HCT116 (cell line): ENCODE data around the gene CALHM1. TPM values are rescaled to one million over a fixed set of nuclear protein-coding genes. Genes with fewer than 3 reads are reported as not detected.

Source experiments
- ATAC-seq: fragments of 200-7000 bp; cut with Tn5 transposase; 2 replicates; pipeline ENCODE4 v1.9.1; 2020; ENCODE audit warnings: mild to moderate bottlenecking, moderate library complexity
- BruUV-seq: library from RNA; stranded (reverse); fragments of 400-500 nt; replicated peaks from 2 replicates; lab custom pipeline; 2021; lab: Mats Ljungman, UMichigan
- CTCF ChIA-PET: fragments of 300-600 bp; sonication (Branson Sonifier 250); formaldehyde crosslinking; loops from one replicate; lab custom pipeline; 2021; ENCODE audit warnings: antibody characterized with exemption; lab: Charles Lee
- POLR2A ChIA-PET: fragments of 300-600, 350-600 bp; sonication (Branson Sonifier 250); formaldehyde crosslinking; loops from one replicate; lab custom pipeline; 2021; ENCODE audit warnings: antibody characterized with exemption; lab: Charles Lee
- RAD21 ChIA-PET, 2 experiments: fragments of 300-600 bp; sonication (Branson Sonifier 250); formaldehyde crosslinking; loops; one replicate each; lab custom pipeline; 2023; ENCODE audit warnings: low total read pairs in 2 of 2; ENCODE audit not compliant: uncharacterized antibody in 2 of 2, unreplicated experiment in 2 of 2, low non-redundant PET in 1 of 2; lab: Charles Lee
- DNase-seq: peaks from one replicate; pipeline ENCODE4 v3.0.0-alpha.2; 2010; ENCODE audit warnings: low read depth, low spot score
- H2AFZ ChIP-seq: fragments of 200-600 bp; shearing (Covaris generic), sonication (generic); 2 replicates; pipeline ENCODE4 v1.6.1; 2017; ENCODE audit warnings: low read depth, mixed run types, mixed read lengths, antibody characterized with exemption, low read length; ENCODE audit not compliant: poor library complexity, severe bottlenecking
- H3K27ac ChIP-seq: 2 replicates; pipeline ENCODE4 v1.5.1; 2012; ENCODE audit warnings: low read depth, low read length
- H3K27me3 ChIP-seq: fragments of 200-600 bp; sonication (generic); 2 replicates; pipeline ENCODE4 v1.6.1; 2016; ENCODE audit warnings: mixed run types, low read length, mixed read lengths; ENCODE audit not compliant: insufficient read depth
- H3K36me3 ChIP-seq, 2 experiments: fragments of 200-500 bp in 1 of 2; fragments of 200-600 bp in 1 of 2; sonication (Bioruptor generic) in 1 of 2; sonication (generic) in 1 of 2; 2 replicates each; pipeline versions ENCODE4 v1.5.1 to v1.6.1; 2014 to 2016; ENCODE audit warnings: low read length in 2 of 2, inconsistent platforms in 1 of 2, mixed read lengths in 1 of 2, mixed run types in 1 of 2; ENCODE audit not compliant: insufficient read depth in 2 of 2, control insufficient read depth in 1 of 2
- H3K4me1 ChIP-seq, 2 experiments: fragments of 200-600 bp in 1 of 2; sonication (generic) in 1 of 2; 2 replicates each; pipeline versions ENCODE4 v1.5.1 to v1.6.1; 2012 to 2017; ENCODE audit warnings: low read length in 2 of 2, inconsistent platforms in 1 of 2, mild to moderate bottlenecking in 1 of 2, mixed read lengths in 1 of 2, mixed run types in 1 of 2, moderate library complexity in 1 of 2; ENCODE audit not compliant: insufficient read depth in 2 of 2, control insufficient read depth in 1 of 2
- H3K4me2 ChIP-seq: fragments of 200-600 bp; sonication (generic); 2 replicates; pipeline ENCODE4 v1.6.1; 2017; ENCODE audit warnings: mixed run types, low read length, mixed read lengths
- H3K4me3 ChIP-seq, 2 experiments: fragments of 200-600 bp in 1 of 2; sonication (generic) in 1 of 2; replicated peaks in 1 of 2; 2 replicates each; pipeline ENCODE4 v1.5.1; 2011 to 2016; ENCODE audit warnings: low read length in 2 of 2, control low read depth in 1 of 2, low read depth in 1 of 2, mild to moderate bottlenecking in 1 of 2, mixed read lengths in 1 of 2, mixed run types in 1 of 2
- H3K79me2 ChIP-seq: fragments of 200-600 bp; sonication (generic); 2 replicates; pipeline ENCODE4 v1.6.1; 2017; ENCODE audit warnings: mild to moderate bottlenecking, mixed run types, low read length, moderate library complexity, mixed read lengths; ENCODE audit not compliant: insufficient read depth
- H3K9ac ChIP-seq: fragments of 200-600 bp; sonication (generic); 2 replicates; pipeline ENCODE4 v1.6.1; 2016; ENCODE audit warnings: low read length, mixed read lengths
- H3K9me2 ChIP-seq: fragments of 200-600 bp; sonication (generic), shearing (Covaris generic); 2 replicates; pipeline ENCODE4 v1.6.1; 2017; ENCODE audit warnings: mixed run types, mild to moderate bottlenecking, moderate library complexity; ENCODE audit not compliant: insufficient read depth
- H3K9me3 ChIP-seq, 2 experiments: fragments of 200-500 bp in 1 of 2; fragments of 200-600 bp in 1 of 2; sonication (Bioruptor generic) in 1 of 2; sonication (generic) in 1 of 2; 2 replicates each; pipeline ENCODE4 v1.6.1; 2014 to 2017; ENCODE audit warnings: low read length in 2 of 2, mixed read lengths in 2 of 2, inconsistent platforms in 1 of 2, low read depth in 1 of 2, mild to moderate bottlenecking in 1 of 2, mixed run types in 1 of 2, moderate library complexity in 1 of 2; ENCODE audit not compliant: control insufficient read depth in 1 of 2, insufficient read depth in 1 of 2
- H4K20me1 ChIP-seq: fragments of 200-600 bp; sonication (generic), shearing (Covaris generic); 2 replicates; pipeline ENCODE4 v1.6.1; 2017; ENCODE audit warnings: mixed run types, mild to moderate bottlenecking, moderate library complexity; ENCODE audit not compliant: insufficient read depth
- CBX3 ChIP-seq: IDR thresholded peaks from 2 replicates; pipeline ENCODE4 v1.6.1; 2012; ENCODE audit warnings: low read depth
- CEBPB ChIP-seq: IDR thresholded peaks from 2 replicates; pipeline ENCODE4 v1.6.1; 2012; ENCODE audit warnings: low read depth
- EGR1 ChIP-seq: IDR thresholded peaks from 2 replicates; pipeline ENCODE4 v1.6.1; 2012; ENCODE audit warnings: low read depth
- EZH2 ChIP-seq: fragments of 200-600 bp; sonication (generic); IDR thresholded peaks from 2 replicates; pipeline ENCODE4 v1.6.1; 2017; ENCODE audit warnings: antibody characterized with exemption, mixed run types
- EZH2phosphoT487 ChIP-seq: fragments of 200-600 bp; IDR thresholded peaks from 2 replicates; pipeline ENCODE4 v1.6.1; 2018; ENCODE audit warnings: antibody characterized with exemption, borderline replicate concordance
- FOSL1 ChIP-seq: IDR thresholded peaks from 2 replicates; pipeline ENCODE4 v1.6.1; 2012; ENCODE audit warnings: low read depth
- JUND ChIP-seq: IDR thresholded peaks from 2 replicates; pipeline ENCODE4 v1.6.1; 2012
- POLR2A ChIP-seq: IDR thresholded peaks from 2 replicates; pipeline ENCODE4 v1.7.0; 2011; ENCODE audit warnings: borderline replicate concordance; ENCODE audit not compliant: insufficient read depth, insufficient read length; ENCODE audit errors: extremely low read depth
- POLR2AphosphoS5 ChIP-seq: IDR thresholded peaks from 2 replicates; pipeline ENCODE4 v1.6.1; 2011; ENCODE audit warnings: mild to moderate bottlenecking, low read depth, low read length, moderate library complexity
- SIN3A ChIP-seq: IDR thresholded peaks from 2 replicates; pipeline ENCODE4 v1.6.1; 2012; ENCODE audit warnings: low read depth
- SP1 ChIP-seq: IDR thresholded peaks from 2 replicates; pipeline ENCODE4 v1.6.1; 2012; ENCODE audit warnings: low read depth
- SRF ChIP-seq: IDR thresholded peaks from 2 replicates; pipeline ENCODE4 v1.6.1; 2012; ENCODE audit warnings: low read depth
- TCF7L2 ChIP-seq: IDR thresholded peaks from 2 replicates; pipeline ENCODE4 v1.7.0; 2011; ENCODE audit warnings: borderline replicate concordance, inconsistent platforms; ENCODE audit not compliant: insufficient read depth, insufficient read length; ENCODE audit errors: extremely low read depth
- intact Hi-C: fragments of 100-400 bp; cut with micrococcal nuclease; formaldehyde crosslinking; loops from 2 replicates; pipeline ENCODE4 v1.10.0; 2022
- total RNA-seq: library from RNA; stranded (reverse); gene quantifications from one replicate; pipeline ENCODE4 v1.2.1, GENCODE V29; 2021; ENCODE audit not compliant: unreplicated experiment
- TF ChIP-seq, protein P1 (sequence below), 3 experiments: fragments of 200-600 bp in 1 of 3; sonication (generic) in 1 of 3; IDR thresholded peaks in 2 of 3; conservative IDR thresholded peaks in 1 of 3; 2 replicates each; pipeline ENCODE4 v1.5.1; 2012 to 2017; ENCODE audit warnings: low read depth in 2 of 3, low read length in 2 of 3, antibody characterized with exemption in 1 of 3, borderline replicate concordance in 1 of 3, control low read depth in 1 of 3, mild to moderate bottlenecking in 1 of 3, mixed read lengths in 1 of 3, mixed run types in 1 of 3, moderate library complexity in 1 of 3; ENCODE audit not compliant: insufficient read depth in 1 of 3
- TF ChIP-seq, protein P2 (sequence below): IDR thresholded peaks from 2 replicates; pipeline ENCODE4 v1.6.1; 2011; ENCODE audit warnings: mild to moderate bottlenecking, low read length, moderate library complexity; ENCODE audit not compliant: insufficient replicate concordance; ENCODE audit errors: extremely low read depth
- TF ChIP-seq, protein P3 (sequence below): IDR thresholded peaks from 2 replicates; pipeline ENCODE4 v1.6.1; 2012; ENCODE audit warnings: low read depth
- TF ChIP-seq, protein P4 (sequence below): IDR thresholded peaks from 2 replicates; pipeline ENCODE4 v1.6.1; 2012

CALHM1 gene
- total RNA-seq, 1 experiment from 2014 or later: not detected

DNA sequence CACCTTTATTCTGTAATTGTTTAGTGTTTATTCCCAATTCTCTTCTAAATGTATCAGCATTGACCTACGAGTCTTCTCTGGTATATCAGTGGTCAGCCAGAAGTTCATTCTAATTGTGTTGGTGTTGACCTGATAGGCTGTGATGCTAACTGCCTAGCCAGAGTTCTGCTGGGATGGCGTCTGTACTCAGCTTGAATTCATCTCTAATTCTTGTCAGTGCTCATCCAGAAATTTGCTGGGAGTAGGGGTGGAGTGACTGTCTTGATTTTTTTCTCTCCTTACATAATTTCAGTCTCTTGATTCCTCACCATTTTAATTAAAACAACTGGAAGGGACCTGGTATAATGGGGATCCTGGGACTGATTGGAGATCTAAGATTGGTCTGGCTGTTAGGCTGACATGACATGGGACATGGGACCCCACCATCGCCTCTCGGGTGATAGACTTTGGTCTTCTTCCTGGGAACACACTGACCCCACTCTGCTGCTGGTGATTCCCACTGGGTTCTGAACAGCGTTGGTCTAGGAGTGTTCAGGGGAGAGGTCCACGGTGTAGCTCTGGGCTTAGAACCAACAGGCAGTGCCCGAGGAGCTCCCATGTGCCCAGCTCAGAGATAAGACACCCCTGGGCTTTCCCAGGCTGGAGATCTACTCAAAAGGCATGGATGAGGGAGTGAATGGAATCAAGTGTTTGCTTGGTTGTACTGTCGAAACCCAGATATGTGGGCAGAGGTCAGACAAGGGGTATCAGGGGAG, 38.6 kb upstream of the CALHM1 start:
- Histone ChIP-seq H2AFZ (no peak overlapping the region), H3K9me3 (no peaks in the 10 kb centered on the region), H3K9ac (no peak overlapping the region), H3K36me3 (no peaks in the 10 kb centered on the region), H3K27ac (no peak overlapping the region), H3K4me2 (no peak overlapping the region), H3K4me3 (no peak overlapping the region), H3K4me1 (peaks cover 6 to 8% of the 10 kb centered on the region in 2 experiments), H3K27me3 (no peaks in the 10 kb centered on the region), H4K20me1 (no peaks in the 10 kb centered on the region), H3K9me2 (no peaks in the 10 kb centered on the region), H3K79me2 (no peaks in the 10 kb centered on the region)
- no TSS peak for BruUV-seq
- ChIA-PET CTCF (interaction anchor here (2.0 kb wide), 1 partner anchor 11 kb away, joined by 7 read pairs; no protein-coding TSS in a partner anchor), POLR2A (no interaction called here), RAD21 (no interaction called here)
- ATAC-seq (no peak), DNase-seq (no peak)
- no peak for TF ChIP-seq FOSL1
- TF ChIP-seq TCF7L2: no peak
- TF ChIP-seq, protein P1, sequence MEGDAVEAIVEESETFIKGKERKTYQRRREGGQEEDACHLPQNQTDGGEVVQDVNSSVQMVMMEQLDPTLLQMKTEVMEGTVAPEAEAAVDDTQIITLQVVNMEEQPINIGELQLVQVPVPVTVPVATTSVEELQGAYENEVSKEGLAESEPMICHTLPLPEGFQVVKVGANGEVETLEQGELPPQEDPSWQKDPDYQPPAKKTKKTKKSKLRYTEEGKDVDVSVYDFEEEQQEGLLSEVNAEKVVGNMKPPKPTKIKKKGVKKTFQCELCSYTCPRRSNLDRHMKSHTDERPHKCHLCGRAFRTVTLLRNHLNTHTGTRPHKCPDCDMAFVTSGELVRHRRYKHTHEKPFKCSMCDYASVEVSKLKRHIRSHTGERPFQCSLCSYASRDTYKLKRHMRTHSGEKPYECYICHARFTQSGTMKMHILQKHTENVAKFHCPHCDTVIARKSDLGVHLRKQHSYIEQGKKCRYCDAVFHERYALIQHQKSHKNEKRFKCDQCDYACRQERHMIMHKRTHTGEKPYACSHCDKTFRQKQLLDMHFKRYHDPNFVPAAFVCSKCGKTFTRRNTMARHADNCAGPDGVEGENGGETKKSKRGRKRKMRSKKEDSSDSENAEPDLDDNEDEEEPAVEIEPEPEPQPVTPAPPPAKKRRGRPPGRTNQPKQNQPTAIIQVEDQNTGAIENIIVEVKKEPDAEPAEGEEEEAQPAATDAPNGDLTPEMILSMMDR (IDR thresholded peaks at IDR 0.05 in 2 of 3, conservative IDR thresholded peaks at IDR 0.05 in 1 of 3; ENCODE audit: borderline replicate concordance in 1 of 3, insufficient read depth in 1 of 3, low read depth in 2 of 3, low read length in 2 of 3): no peak
- TF ChIP-seq SP1: no peak
- TF ChIP-seq SRF: no peak
- no peak for TF ChIP-seq SIN3A
- TF ChIP-seq CBX3: no peak
- no peak for TF ChIP-seq JUND
- TF ChIP-seq, protein P2, sequence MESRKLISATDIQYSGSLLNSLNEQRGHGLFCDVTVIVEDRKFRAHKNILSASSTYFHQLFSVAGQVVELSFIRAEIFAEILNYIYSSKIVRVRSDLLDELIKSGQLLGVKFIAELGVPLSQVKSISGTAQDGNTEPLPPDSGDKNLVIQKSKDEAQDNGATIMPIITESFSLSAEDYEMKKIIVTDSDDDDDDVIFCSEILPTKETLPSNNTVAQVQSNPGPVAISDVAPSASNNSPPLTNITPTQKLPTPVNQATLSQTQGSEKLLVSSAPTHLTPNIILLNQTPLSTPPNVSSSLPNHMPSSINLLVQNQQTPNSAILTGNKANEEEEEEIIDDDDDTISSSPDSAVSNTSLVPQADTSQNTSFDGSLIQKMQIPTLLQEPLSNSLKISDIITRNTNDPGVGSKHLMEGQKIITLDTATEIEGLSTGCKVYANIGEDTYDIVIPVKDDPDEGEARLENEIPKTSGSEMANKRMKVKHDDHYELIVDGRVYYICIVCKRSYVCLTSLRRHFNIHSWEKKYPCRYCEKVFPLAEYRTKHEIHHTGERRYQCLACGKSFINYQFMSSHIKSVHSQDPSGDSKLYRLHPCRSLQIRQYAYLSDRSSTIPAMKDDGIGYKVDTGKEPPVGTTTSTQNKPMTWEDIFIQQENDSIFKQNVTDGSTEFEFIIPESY: no peak
- TF ChIP-seq EGR1: no peak
- TF ChIP-seq POLR2A: no peak
- TF ChIP-seq, protein P3, sequence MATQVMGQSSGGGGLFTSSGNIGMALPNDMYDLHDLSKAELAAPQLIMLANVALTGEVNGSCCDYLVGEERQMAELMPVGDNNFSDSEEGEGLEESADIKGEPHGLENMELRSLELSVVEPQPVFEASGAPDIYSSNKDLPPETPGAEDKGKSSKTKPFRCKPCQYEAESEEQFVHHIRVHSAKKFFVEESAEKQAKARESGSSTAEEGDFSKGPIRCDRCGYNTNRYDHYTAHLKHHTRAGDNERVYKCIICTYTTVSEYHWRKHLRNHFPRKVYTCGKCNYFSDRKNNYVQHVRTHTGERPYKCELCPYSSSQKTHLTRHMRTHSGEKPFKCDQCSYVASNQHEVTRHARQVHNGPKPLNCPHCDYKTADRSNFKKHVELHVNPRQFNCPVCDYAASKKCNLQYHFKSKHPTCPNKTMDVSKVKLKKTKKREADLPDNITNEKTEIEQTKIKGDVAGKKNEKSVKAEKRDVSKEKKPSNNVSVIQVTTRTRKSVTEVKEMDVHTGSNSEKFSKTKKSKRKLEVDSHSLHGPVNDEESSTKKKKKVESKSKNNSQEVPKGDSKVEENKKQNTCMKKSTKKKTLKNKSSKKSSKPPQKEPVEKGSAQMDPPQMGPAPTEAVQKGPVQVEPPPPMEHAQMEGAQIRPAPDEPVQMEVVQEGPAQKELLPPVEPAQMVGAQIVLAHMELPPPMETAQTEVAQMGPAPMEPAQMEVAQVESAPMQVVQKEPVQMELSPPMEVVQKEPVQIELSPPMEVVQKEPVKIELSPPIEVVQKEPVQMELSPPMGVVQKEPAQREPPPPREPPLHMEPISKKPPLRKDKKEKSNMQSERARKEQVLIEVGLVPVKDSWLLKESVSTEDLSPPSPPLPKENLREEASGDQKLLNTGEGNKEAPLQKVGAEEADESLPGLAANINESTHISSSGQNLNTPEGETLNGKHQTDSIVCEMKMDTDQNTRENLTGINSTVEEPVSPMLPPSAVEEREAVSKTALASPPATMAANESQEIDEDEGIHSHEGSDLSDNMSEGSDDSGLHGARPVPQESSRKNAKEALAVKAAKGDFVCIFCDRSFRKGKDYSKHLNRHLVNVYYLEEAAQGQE: no peak
- TF ChIP-seq, protein P4, sequence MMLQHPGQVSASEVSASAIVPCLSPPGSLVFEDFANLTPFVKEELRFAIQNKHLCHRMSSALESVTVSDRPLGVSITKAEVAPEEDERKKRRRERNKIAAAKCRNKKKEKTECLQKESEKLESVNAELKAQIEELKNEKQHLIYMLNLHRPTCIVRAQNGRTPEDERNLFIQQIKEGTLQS: no peak
- no peak for TF ChIP-seq EZH2phosphoT487
- no peak for TF ChIP-seq CEBPB
- no peak for TF ChIP-seq EZH2
- TF ChIP-seq POLR2AphosphoS5: no peak
- intact Hi-C loops: no loop called here
